SK-N-MC (cell line): Measurements from ENCODE around the gene SOD3.

ENCODE experiments used
- DNase-seq: peaks from one replicate; pipeline ENCODE4 v3.0.0-alpha.2; 2011; ENCODE audit warnings: low read depth, low spot score
- H3K27ac ChIP-seq: fragments of 200-600 bp; sonication (generic); 2 replicates; pipeline ENCODE4 v1.5.1; 2016; ENCODE audit warnings: mixed run types
- H3K36me3 ChIP-seq: fragments of 200-600 bp; sonication (generic); 2 replicates; pipeline ENCODE4 v1.6.1; 2017; ENCODE audit warnings: antibody characterized with exemption, low read length, mixed read lengths; ENCODE audit not compliant: insufficient read depth
- H3K4me3 ChIP-seq: fragments of 200-600 bp; sonication (generic); 2 replicates; pipeline ENCODE4 v1.5.1; 2016
- H3K9ac ChIP-seq: fragments of 200-600 bp; sonication (generic); 2 replicates; pipeline ENCODE4 v1.8.0; 2017; ENCODE audit warnings: mixed run types, mixed read lengths; ENCODE audit not compliant: insufficient read length
- H3K9me3 ChIP-seq: fragments of 200-600 bp; sonication (generic); 2 replicates; pipeline ENCODE4 v1.6.1; 2017; ENCODE audit warnings: low read depth, mild to moderate bottlenecking, antibody characterized with exemption, low read length, moderate library complexity, mixed read lengths
- EZH2 ChIP-seq: fragments of 200-600 bp; sonication (generic); IDR thresholded peaks from one replicate; pipeline ENCODE4 v1.6.1; 2017; ENCODE audit warnings: antibody characterized with exemption
- FOXP2 ChIP-seq: optimal IDR thresholded peaks from 2 replicates; pipeline ENCODE3; 2011; ENCODE audit warnings: mild to moderate bottlenecking, moderate library complexity; ENCODE audit not compliant: insufficient read depth; ENCODE audit errors: extremely low read length, control extremely low read depth
- POLR2AphosphoS5 ChIP-seq: IDR thresholded peaks from 2 replicates; pipeline ENCODE4 v1.6.1; 2012; ENCODE audit warnings: mild to moderate bottlenecking, low read depth, low read length, borderline replicate concordance

SOD3 gene, protein sequence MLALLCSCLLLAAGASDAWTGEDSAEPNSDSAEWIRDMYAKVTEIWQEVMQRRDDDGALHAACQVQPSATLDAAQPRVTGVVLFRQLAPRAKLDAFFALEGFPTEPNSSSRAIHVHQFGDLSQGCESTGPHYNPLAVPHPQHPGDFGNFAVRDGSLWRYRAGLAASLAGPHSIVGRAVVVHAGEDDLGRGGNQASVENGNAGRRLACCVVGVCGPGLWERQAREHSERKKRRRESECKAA

DNA sequence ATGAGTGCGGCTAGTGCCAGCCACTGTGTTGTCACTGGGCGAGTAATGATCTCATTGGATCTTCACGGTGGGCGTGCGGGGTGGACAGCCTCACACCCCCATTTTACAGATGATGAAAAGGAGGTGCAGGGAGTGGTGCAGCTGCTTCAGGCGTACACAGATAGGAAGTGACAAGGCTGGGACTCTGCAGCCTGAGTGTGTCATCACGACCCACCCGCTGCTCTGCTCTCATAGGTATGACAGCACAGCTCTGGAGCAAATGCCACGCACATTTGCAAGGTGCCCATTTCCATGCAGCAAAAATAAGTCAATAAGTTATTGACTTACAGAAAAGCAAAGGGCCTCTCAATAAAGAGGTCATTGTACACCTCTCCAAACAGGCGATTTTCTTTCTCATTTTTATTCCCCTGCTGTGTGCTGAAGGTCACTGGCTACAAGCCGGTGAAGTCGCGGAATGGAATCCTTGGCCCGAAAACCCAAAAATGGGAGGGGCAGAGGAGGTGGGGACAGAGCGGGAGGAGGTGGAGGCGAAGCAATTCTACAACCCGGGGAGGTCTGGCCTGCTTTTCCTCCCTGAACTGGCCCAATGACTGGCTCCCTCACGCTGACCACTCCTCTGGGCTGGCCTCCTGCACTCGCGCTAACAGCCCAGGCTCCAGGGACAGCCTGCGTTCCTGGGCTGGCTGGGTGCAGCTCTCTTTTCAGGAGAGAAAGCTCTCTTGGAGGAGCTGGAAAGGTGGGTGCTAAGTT, at the start of gene SOD3:
Gene SOD3, plus strand, starts transcription at position 658 of the 750 bp plus-strand sequence. CDS start 3,949 bp downstream, outside the sequence.
- TF ChIP-seq POLR2AphosphoS5 = no peak
- TF ChIP-seq EZH2 = no peak
- no peak for TF ChIP-seq FOXP2
- Histone ChIP-seq H3K9ac (no peak within 1 kb of the TSS), H3K36me3 (no peaks in the 10 kb centered on the region), H3K9me3 (no peaks in the 10 kb centered on the region), H3K4me3 (no peak within 1 kb of the TSS), H3K27ac (no peak within 1 kb of the TSS)
- no peak for DNase-seq

DNA sequence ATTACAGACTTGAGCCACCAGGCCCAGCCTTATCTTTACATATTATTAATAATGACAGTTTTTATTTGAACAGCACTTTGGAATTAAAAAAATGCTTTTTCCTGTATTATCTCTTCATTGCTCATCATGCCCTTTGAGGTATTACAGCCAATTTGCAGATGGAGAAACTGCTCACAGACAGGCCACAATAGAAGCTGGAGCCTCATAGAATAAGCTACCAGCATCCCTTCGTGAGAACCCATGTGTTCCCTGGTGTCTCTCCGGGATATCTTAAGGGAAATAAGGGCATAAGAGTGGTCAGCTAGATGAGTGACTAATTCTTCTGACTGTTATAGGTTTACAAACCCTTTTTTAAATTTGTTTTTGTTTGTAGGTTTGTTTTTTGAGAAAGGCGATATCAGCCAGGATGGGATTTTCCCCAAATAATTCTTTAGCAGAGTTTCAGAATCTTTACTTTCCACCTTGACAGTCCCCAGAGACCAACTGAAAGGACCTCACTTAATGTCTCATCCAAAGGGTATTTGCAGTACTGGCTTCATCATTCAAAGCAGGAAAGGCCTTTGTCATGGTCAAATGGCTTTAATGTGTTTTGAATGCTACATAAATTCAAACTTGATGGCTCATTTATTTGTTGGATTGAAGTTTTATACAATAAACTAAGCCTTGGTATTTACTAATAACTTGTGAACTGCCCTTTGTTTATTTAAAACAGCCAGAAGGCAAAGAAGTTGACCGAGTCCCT, 48.0 kb upstream of the SOD3 start:
- TF ChIP-seq POLR2AphosphoS5 = no peak
- no peak for TF ChIP-seq EZH2
- TF ChIP-seq FOXP2 = no peak
- Histone ChIP-seq H3K27ac (no peak overlapping the region), H3K4me3 (no peak overlapping the region), H3K36me3 (no peaks in the 10 kb centered on the region), H3K9ac (no peak overlapping the region), H3K9me3 (no peaks in the 10 kb centered on the region)
- DNase-seq = no peak

DNA sequence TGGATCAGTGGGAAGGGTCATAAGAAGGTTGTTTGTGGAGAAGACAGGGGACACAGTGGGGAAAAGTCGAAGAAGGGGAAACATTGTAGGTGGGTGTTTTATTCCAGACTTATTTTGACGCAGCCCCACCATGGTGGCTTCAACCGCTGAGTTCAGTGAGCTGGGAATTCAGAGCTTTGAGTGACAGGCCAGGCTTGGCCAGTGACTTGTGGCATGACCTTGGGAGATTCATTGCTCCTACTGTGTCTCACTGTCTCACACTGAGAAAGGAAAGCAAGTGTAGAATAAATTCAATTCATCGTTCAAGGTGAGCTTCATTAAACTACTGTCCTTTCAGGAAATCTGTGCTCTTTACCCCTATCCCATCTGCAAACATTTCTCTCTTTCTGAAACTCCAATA, 47.4 kb upstream of the SOD3 start:
- Histone ChIP-seq H3K9ac (no peak overlapping the region), H3K27ac (no peak overlapping the region)
- no peak for TF ChIP-seq POLR2AphosphoS5
- no peak for TF ChIP-seq EZH2
- no peak for TF ChIP-seq FOXP2

DNA sequence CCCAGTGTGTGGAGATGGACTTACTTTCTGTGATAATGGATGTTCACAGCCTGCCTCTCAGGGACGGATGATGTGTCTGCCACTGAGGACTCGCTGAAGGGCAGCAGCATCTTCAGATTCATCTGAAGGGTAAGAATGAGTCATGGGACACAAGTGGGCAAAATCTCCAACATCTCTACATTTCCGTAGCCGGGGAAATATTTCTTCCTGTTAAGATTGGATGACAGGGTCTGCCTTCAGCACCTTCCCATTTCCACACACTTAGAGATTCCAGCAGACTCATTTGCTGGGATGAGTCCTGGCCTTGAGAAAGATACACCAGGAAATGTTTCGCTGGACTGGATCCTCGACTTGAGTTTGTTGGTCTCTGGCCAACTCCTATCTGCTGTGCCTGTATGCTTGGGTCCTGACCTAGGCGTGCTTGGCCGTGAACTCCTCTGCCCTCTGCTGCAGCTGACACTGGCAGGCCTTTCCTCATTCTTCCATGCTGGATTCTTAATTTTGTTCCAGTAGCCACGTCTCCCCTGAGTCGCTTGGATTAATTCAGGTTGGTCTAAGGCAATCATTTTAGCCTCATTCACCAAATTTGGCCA, 46.5 kb upstream of the SOD3 start:
- Histone ChIP-seq H3K4me3 (no peak overlapping the region), H3K27ac (no peak overlapping the region), H3K9ac (no peak overlapping the region), H3K36me3 (no peaks in the 10 kb centered on the region), H3K9me3 (no peaks in the 10 kb centered on the region)
- DNase-seq = no peak
- no peak for TF ChIP-seq POLR2AphosphoS5

More for the DNA sequence above, 47.4 kb upstream of the SOD3 start:
- Histone ChIP-seq H3K4me3 (no peak overlapping the region), H3K36me3 (no peaks in the 10 kb centered on the region), H3K9me3 (no peaks in the 10 kb centered on the region)
- no peak for DNase-seq

DNA sequence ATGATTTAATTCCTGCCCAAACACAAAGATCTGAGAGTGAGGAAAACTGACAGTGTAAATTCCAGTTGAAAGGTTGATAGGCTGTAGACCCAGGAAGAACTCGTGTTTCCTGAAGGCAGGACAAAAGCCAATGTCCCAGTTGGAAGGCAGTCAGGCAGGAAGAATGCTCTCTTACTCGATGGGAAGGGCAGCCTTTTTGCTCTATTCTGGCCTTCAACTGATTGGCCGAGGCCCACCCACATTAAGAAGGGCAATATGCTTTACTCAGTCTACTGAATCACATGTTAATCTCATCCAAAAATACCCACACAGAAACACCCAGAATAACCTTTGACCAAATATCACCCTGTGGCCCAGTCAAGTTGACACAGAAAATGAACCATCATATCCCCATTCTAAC, 45.3 kb upstream of the SOD3 start:
- no peak for DNase-seq
- no peak for TF ChIP-seq EZH2
- no peak for TF ChIP-seq POLR2AphosphoS5
- TF ChIP-seq FOXP2 = no peak

DNA sequence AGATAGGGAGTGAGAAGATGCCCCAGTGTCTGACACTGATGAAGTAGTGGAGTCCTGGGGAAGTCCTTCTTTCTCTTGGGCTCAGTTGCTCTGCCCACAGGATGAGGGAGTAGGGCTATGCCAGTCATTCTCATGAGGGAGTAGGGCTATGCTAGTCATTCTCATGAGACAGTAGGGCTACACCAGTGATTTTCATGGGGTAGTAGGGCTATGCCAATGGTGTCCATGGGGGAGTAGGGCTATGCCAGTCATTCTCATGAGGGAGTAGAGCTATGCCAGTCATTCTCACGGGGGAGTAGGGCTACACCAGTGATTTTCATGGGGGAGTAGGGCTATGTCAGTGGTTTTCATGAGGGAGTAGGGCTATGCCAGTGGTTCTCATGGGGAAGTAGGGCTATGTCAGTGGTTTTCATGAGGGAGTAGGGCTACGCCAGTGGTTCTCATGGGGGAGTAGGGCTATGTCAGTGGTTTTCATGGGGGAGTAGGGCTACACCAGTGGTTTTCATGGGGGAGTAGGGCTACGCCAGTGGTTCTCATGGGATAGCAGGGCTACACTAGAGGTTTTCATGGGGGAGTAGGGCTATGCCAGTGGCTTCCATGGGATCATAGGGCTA, 43.3 kb upstream of the SOD3 start:
- no peak for DNase-seq
- H3K9me3 ChIP-seq = no peaks in the 10 kb centered on the region; the same call in 1 of the 2 replicates
- no peak overlapping the region for H3K4me3 ChIP-seq
- H3K27ac ChIP-seq = no peak overlapping the region
- TF ChIP-seq POLR2AphosphoS5 (no peak), FOXP2 (no peak), EZH2 (no peak)
- no peak overlapping the region for H3K9ac ChIP-seq
- no peaks in the 10 kb centered on the region for H3K36me3 ChIP-seq

More for the DNA sequence above, 45.3 kb upstream of the SOD3 start:
- H3K36me3 ChIP-seq = no peaks in the 10 kb centered on the region
- no peak overlapping the region for H3K4me3 ChIP-seq
- H3K27ac ChIP-seq = no peak overlapping the region
- H3K9me3 ChIP-seq = no peaks in the 10 kb centered on the region
- H3K9ac ChIP-seq = no peak overlapping the region

DNA sequence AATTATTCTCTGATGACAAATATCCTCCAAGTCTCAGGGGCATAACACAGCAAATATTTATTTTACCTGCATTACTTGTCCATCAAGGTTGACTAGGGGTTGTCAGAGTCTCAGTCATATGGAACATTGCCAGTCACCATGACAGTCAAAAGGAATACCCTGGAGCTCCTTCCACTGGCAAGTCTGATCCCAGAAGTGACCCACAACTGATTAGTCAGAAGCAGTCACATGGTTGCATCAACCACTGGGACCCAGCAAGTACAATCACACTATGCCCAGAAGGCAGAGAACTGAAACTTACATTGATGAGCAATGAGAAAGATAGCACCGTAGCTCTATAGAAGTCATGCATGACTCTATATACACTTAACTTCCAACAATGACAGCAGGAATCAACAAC, 41.9 kb upstream of the SOD3 start:
- no peak overlapping the region for H3K4me3 ChIP-seq
- no peaks in the 10 kb centered on the region for H3K36me3 ChIP-seq
- no peak overlapping the region for H3K27ac ChIP-seq
- no peak for DNase-seq
- TF ChIP-seq EZH2 = no peak
- TF ChIP-seq FOXP2 = no peak
- TF ChIP-seq POLR2AphosphoS5 = no peak
- no peaks in the 10 kb centered on the region; the same call in 1 of the 2 replicates for H3K9me3 ChIP-seq
- H3K9ac ChIP-seq = no peak overlapping the region
